GM23338 (cell line): Measurements from ENCODE around the gene PLD5. TPM values are rescaled to one million over a fixed set of nuclear protein-coding genes. Genes with fewer than 3 reads are reported as not detected.

Experiments
- ATAC-seq: fragments of 200-7000 bp; cut with Tn5 transposase; 3 replicates; pipeline ENCODE4 v1.9.1; 2020
- DNase-seq: peaks from one replicate; pipeline ENCODE4 v3.0.0-alpha.2; 2015; ENCODE audit warnings: low spot score
- H2AFZ ChIP-seq: fragments of 200-600 bp; sonication (generic); 2 replicates; pipeline ENCODE4 v1.8.0; 2016; ENCODE audit warnings: antibody characterized with exemption, mild to moderate bottlenecking, moderate library complexity
- H3F3A ChIP-seq: fragments of 200-600 bp; sonication (generic); replicated peaks from 2 replicates; pipeline ENCODE4 v1.8.0; 2017; ENCODE audit warnings: antibody characterized with exemption, mixed run types, low read depth
- H3K27ac ChIP-seq: fragments of 200-600 bp; sonication (generic); 2 replicates; pipeline ENCODE4 v1.6.1; 2016; ENCODE audit warnings: low read depth
- H3K27me3 ChIP-seq: fragments of 200-600 bp; sonication (generic); 2 replicates; pipeline ENCODE4 v1.8.0; 2016; ENCODE audit warnings: mild to moderate bottlenecking, mixed run types, moderate library complexity; ENCODE audit not compliant: insufficient read depth
- H3K36me3 ChIP-seq: fragments of 200-600 bp; sonication (generic); 2 replicates; pipeline ENCODE4 v1.8.0; 2016; ENCODE audit warnings: mild to moderate bottlenecking; ENCODE audit not compliant: insufficient read depth
- H3K4me1 ChIP-seq: fragments of 200-600 bp; sonication (generic); 2 replicates; pipeline ENCODE4 v1.8.0; 2016; ENCODE audit warnings: mild to moderate bottlenecking, moderate library complexity; ENCODE audit not compliant: insufficient read depth
- H3K4me2 ChIP-seq: fragments of 200-600 bp; sonication (generic); 2 replicates; pipeline ENCODE4 v1.7.1; 2017; ENCODE audit warnings: mixed run types
- H3K4me3 ChIP-seq: fragments of 200-600 bp; sonication (generic); 2 replicates; pipeline ENCODE4 v1.6.1; 2016; ENCODE audit warnings: mixed run types
- H3K79me2 ChIP-seq: fragments of 200-600 bp; sonication (generic); replicated peaks from 2 replicates; pipeline ENCODE4 v1.8.0; 2017; ENCODE audit warnings: mild to moderate bottlenecking; ENCODE audit not compliant: insufficient read depth
- H3K9me2 ChIP-seq: fragments of 200-600 bp; sonication (generic); 2 replicates; pipeline ENCODE4 v1.8.0; 2017; ENCODE audit not compliant: insufficient read depth
- H4K20me1 ChIP-seq: fragments of 200-600 bp; sonication (generic); replicated peaks from 2 replicates; pipeline ENCODE4 v1.8.0; 2017; ENCODE audit warnings: mild to moderate bottlenecking; ENCODE audit not compliant: insufficient read depth
- H3K27ac Mint-ChIP-seq: 2 replicates; pipeline ENCODE4 v1.8.0; 2020; ENCODE audit warnings: inconsistent platforms, mild to moderate bottlenecking, moderate library complexity, mixed read lengths
- H3K27me3 Mint-ChIP-seq: 3 replicates; pipeline ENCODE4 v1.8.0; 2022; ENCODE audit warnings: low read depth, mild to moderate bottlenecking, moderate library complexity, mixed read lengths, inconsistent platforms; ENCODE audit not compliant: insufficient read depth, poor library complexity
- H3K36me3 Mint-ChIP-seq: 3 replicates; pipeline ENCODE4 v1.8.0; 2021; ENCODE audit warnings: low read depth, mild to moderate bottlenecking, inconsistent platforms, moderate library complexity, mixed read lengths
- H3K4me1 Mint-ChIP-seq: 3 replicates; pipeline ENCODE4 v1.8.0; 2020; ENCODE audit warnings: mild to moderate bottlenecking, inconsistent platforms, mixed read lengths
- H3K4me3 Mint-ChIP-seq: 3 replicates; pipeline ENCODE4 v1.8.0; 2021; ENCODE audit warnings: moderate library complexity, mild to moderate bottlenecking, inconsistent platforms, mixed read lengths
- H3K9me3 Mint-ChIP-seq: 3 replicates; pipeline ENCODE4 v1.8.0; 2020; ENCODE audit warnings: moderate library complexity, mild to moderate bottlenecking, inconsistent platforms, mixed read lengths
- CREB1 ChIP-seq: fragments of 250-450 bp; sonication (Bioruptor Pico); IDR thresholded peaks from 2 replicates; pipeline ENCODE4 v1.5.0; 2020; ENCODE audit warnings: low read depth, mild to moderate bottlenecking, moderate library complexity
- EZH2 ChIP-seq: fragments of 200-600 bp; sonication (generic); IDR thresholded peaks from one replicate; pipeline ENCODE4 v1.8.0; 2017; ENCODE audit warnings: antibody characterized with exemption, mild to moderate bottlenecking, low read depth; ENCODE audit not compliant: unreplicated experiment
- NANOG ChIP-seq: IDR thresholded peaks from 2 replicates; pipeline ENCODE4 v1.6.1; 2016; ENCODE audit warnings: antibody characterized with exemption, borderline replicate concordance
- ZNF114 ChIP-seq: fragments of 250-450 bp; sonication (Bioruptor Pico); IDR thresholded peaks from 2 replicates; pipeline ENCODE4 v1.5.0; 2020; ENCODE audit warnings: mild to moderate bottlenecking, moderate library complexity
- ZNF331 ChIP-seq: fragments of 250-450 bp; sonication (Bioruptor Pico); IDR thresholded peaks from 2 replicates; pipeline ENCODE4 v1.5.0; 2020; ENCODE audit warnings: low read depth, mild to moderate bottlenecking, moderate library complexity
- polyA plus RNA-seq: library from polyadenylated mRNA; unstranded; fragments of >200 nt; fragmentation: Nextera tagmentation; extraction: Ambion mirVana; gene quantifications from 2 replicates; pipeline ENCODE4 v1.2.1, GENCODE V29; 2016
- total RNA-seq: library from RNA; depleted of rRNA; stranded (reverse); fragments of >200 nt; shearing (Covaris generic); gene quantifications from 2 replicates; pipeline ENCODE4 v1.2.3, GENCODE V29; 2014
- TF ChIP-seq, protein P1 (sequence below): fragments of 250-450 bp; sonication (Bioruptor Pico); IDR thresholded peaks from 2 replicates; pipeline ENCODE4 v1.5.0; 2020; ENCODE audit warnings: mild to moderate bottlenecking, moderate library complexity
- TF ChIP-seq, protein P2 (sequence below), 2 experiments: fragments of 200-600 bp in 1 of 2; sonication (generic) in 1 of 2; conservative IDR thresholded peaks; 2 replicates each; pipeline versions ENCODE4 v1.5.1 to v1.6.1; 2016 to 2017; ENCODE audit warnings: antibody characterized with exemption in 2 of 2, low read depth in 2 of 2, mild to moderate bottlenecking in 2 of 2, moderate library complexity in 1 of 2

The PLD5 gene
- total and polyA plus RNA-seq, 2 experiments from 2014 or later: 5.5 to 5.8 TPM

DNA sequence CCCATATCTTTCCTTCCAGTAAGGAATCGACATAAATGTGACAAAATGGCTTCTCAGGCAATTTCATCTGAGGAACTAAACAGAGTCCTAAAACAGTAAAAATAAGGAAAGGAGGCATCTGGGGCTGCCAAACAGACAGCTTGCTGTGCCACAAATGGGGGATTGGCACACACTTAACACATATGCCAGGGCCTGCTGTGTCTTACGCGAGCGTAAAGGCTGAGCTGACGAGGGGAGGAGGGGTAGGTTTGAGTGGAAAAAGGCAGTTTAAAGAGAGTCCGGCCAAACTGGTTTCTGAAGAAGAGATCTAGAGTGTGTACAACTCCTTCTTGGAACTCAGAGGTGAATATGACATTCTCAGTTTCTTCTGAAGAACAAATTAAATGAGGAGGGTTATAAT is 281.5 kb downstream of the PLD5 start (continued):
- TF ChIP-seq, protein P1, sequence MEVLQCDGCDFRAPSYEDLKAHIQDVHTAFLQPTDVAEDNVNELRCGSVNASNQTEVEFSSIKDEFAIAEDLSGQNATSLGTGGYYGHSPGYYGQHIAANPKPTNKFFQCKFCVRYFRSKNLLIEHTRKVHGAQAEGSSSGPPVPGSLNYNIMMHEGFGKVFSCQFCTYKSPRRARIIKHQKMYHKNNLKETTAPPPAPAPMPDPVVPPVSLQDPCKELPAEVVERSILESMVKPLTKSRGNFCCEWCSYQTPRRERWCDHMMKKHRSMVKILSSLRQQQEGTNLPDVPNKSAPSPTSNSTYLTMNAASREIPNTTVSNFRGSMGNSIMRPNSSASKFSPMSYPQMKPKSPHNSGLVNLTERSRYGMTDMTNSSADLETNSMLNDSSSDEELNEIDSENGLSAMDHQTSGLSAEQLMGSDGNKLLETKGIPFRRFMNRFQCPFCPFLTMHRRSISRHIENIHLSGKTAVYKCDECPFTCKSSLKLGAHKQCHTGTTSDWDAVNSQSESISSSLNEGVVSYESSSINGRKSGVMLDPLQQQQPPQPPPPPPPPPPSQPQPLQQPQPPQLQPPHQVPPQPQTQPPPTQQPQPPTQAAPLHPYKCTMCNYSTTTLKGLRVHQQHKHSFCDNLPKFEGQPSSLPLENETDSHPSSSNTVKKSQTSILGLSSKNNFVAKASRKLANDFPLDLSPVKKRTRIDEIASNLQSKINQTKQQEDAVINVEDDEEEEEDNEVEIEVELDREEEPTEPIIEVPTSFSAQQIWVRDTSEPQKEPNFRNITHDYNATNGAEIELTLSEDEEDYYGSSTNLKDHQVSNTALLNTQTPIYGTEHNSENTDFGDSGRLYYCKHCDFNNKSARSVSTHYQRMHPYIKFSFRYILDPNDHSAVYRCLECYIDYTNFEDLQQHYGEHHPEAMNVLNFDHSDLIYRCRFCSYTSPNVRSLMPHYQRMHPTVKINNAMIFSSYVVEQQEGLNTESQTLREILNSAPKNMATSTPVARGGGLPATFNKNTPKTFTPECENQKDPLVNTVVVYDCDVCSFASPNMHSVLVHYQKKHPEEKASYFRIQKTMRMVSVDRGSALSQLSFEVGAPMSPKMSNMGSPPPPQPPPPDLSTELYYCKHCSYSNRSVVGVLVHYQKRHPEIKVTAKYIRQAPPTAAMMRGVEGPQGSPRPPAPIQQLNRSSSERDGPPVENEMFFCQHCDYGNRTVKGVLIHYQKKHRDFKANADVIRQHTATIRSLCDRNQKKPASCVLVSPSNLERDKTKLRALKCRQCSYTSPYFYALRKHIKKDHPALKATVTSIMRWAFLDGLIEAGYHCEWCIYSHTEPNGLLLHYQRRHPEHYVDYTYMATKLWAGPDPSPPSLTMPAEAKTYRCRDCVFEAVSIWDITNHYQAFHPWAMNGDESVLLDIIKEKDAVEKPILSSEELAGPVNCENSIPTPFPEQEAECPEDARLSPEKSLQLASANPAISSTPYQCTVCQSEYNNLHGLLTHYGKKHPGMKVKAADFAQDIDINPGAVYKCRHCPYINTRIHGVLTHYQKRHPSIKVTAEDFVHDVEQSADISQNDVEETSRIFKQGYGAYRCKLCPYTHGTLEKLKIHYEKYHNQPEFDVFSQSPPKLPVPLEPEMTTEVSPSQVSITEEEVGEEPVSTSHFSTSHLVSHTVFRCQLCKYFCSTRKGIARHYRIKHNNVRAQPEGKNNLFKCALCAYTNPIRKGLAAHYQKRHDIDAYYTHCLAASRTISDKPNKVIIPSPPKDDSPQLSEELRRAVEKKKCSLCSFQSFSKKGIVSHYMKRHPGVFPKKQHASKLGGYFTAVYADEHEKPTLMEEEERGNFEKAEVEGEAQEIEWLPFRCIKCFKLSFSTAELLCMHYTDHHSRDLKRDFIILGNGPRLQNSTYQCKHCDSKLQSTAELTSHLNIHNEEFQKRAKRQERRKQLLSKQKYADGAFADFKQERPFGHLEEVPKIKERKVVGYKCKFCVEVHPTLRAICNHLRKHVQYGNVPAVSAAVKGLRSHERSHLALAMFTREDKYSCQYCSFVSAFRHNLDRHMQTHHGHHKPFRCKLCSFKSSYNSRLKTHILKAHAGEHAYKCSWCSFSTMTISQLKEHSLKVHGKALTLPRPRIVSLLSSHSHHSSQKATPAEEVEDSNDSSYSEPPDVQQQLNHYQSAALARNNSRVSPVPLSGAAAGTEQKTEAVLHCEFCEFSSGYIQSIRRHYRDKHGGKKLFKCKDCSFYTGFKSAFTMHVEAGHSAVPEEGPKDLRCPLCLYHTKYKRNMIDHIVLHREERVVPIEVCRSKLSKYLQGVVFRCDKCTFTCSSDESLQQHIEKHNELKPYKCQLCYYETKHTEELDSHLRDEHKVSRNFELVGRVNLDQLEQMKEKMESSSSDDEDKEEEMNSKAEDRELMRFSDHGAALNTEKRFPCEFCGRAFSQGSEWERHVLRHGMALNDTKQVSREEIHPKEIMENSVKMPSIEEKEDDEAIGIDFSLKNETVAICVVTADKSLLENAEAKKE (CRISPR knock-in tag): no peak
- TF ChIP-seq CREB1 (CRISPR knock-in tag): no peak
- TF ChIP-seq, protein P2, sequence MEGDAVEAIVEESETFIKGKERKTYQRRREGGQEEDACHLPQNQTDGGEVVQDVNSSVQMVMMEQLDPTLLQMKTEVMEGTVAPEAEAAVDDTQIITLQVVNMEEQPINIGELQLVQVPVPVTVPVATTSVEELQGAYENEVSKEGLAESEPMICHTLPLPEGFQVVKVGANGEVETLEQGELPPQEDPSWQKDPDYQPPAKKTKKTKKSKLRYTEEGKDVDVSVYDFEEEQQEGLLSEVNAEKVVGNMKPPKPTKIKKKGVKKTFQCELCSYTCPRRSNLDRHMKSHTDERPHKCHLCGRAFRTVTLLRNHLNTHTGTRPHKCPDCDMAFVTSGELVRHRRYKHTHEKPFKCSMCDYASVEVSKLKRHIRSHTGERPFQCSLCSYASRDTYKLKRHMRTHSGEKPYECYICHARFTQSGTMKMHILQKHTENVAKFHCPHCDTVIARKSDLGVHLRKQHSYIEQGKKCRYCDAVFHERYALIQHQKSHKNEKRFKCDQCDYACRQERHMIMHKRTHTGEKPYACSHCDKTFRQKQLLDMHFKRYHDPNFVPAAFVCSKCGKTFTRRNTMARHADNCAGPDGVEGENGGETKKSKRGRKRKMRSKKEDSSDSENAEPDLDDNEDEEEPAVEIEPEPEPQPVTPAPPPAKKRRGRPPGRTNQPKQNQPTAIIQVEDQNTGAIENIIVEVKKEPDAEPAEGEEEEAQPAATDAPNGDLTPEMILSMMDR (conservative IDR thresholded peaks at IDR 0.05; ENCODE audit: low read depth in 2 of 2): no peak
- TF ChIP-seq ZNF331: no peak
- TF ChIP-seq NANOG: no peak
- TF ChIP-seq ZNF114 (CRISPR knock-in tag): no peak

DNA sequence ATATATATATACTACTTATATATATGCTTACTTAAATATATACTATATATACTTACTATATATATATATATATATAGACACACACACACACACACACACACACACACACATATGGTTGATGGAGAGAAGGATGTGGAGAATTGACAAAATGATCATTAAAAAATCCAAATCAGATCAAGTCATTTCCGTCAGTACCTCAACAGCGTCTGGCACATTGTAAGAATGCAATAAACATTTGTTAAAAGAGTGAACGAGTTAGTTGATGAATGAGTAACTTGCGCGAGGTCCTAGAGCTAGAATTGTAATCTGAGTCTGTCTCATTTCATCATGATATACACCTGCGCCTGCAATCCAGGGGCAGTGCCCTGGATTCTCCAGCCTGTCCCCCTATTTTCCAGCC is 282.6 kb downstream of the PLD5 start:
- Mint-ChIP-seq H3K4me1 (peaks cover 20% of the 10 kb centered on the region; the same call in 2 of the 3 replicates), H3K36me3 (no peaks in the 10 kb centered on the region), H3K4me3 (no peak overlapping the region), H3K27ac (no peak overlapping the region), H3K9me3 (no peaks in the 10 kb centered on the region), H3K27me3 (peaks cover 2% of the 10 kb centered on the region)
- H3K4me1 ChIP-seq: peaks cover 11% of the 10 kb centered on the region
- H3K36me3 ChIP-seq: no peaks in the 10 kb centered on the region
- H3F3A ChIP-seq: no peaks in the 10 kb centered on the region
- no peaks in the 10 kb centered on the region for H3K79me2 ChIP-seq
- H3K4me3 ChIP-seq: no peak overlapping the region
- no peak overlapping the region for H2AFZ ChIP-seq
- no peak overlapping the region for H3K4me2 ChIP-seq
- ATAC-seq (no peak), DNase-seq (no peak)
- H3K9me2 ChIP-seq: 0 out of 2 replicates have a peak, but pooled peaks cover 6% of the 10 kb centered on the region
- H4K20me1 ChIP-seq: no peaks in the 10 kb centered on the region
- no peak overlapping the region for H3K27ac ChIP-seq
- no peaks in the 10 kb centered on the region for H3K27me3 ChIP-seq
- TF ChIP-seq, protein P1 (CRISPR knock-in tag): no peak
- TF ChIP-seq EZH2 (no peak), CREB1 (CRISPR knock-in tag) (no peak)
